Adrenal gland (tissue), 12 donors: ENCODE data around the gene FLVCR1. TPM values are rescaled to one million over a fixed set of nuclear protein-coding genes. Genes with fewer than 3 reads are reported as not detected.

Source experiments
- DNase-seq, 7 donors: peaks; one replicate each; pipeline ENCODE4 v3.0.0-alpha.2; 2019 to 2020
- H3K27ac ChIP-seq, 5 donors: fragments of 200-600 bp; sonication (generic) in 4 of 5; 1 replicate in 3 of 5; 2 replicates in 2 of 5; pipeline versions ENCODE4 v1.5.1 to v1.8.0; 2016 to 2020; ENCODE audit warnings: mild to moderate bottlenecking in 1 of 5
- H3K27me3 ChIP-seq: fragments of 200-600 bp; 2 replicates; pipeline ENCODE4 v1.8.0; 2021
- H3K36me3 ChIP-seq, 2 donors: fragments of 200-600 bp; replicated peaks in 1 of 2; 1 replicate in 1 of 2; 2 replicates in 1 of 2; pipeline versions ENCODE4 v1.5.1 to v1.8.0; 2018 to 2022
- H3K4me1 ChIP-seq, 2 donors: fragments of 200-600 bp; replicated peaks in 1 of 2; 1 replicate in 1 of 2; 2 replicates in 1 of 2; pipeline versions ENCODE4 v1.5.1 to v1.8.0; 2018 to 2021
- H3K4me3 ChIP-seq, 4 donors: fragments of 200-600 bp; sonication (generic) in 3 of 4; one replicate each; pipeline ENCODE4 v1.5.1; 2016 to 2018
- H3K9me3 ChIP-seq, 3 donors: fragments of 200-600 bp; sonication (generic) in 1 of 3; replicated peaks in 1 of 3; 1 replicate in 2 of 3; 2 replicates in 1 of 3; pipeline versions ENCODE4 v1.5.1 to v1.8.0; 2016 to 2021
- CTCF ChIP-seq, 6 experiments: fragments of 450-650 bp in 4 of 6; fragments of 200-600 bp in 2 of 6; sonication (generic) in 1 of 6; IDR thresholded peaks; 1 replicate in 5 of 6; 2 replicates in 1 of 6; pipeline versions ENCODE4 v1.5.1 to v1.8.0; 2016 to 2021; ENCODE audit warnings: antibody characterized with exemption in 6 of 6, mild to moderate bottlenecking in 2 of 6, moderate library complexity in 1 of 6
- POLR2A ChIP-seq, 2 donors: fragments of 450-650 bp; IDR thresholded peaks; one replicate each; pipeline ENCODE4 v1.6.1; 2017; ENCODE audit warnings: antibody characterized with exemption in 2 of 2, mild to moderate bottlenecking in 2 of 2, moderate library complexity in 1 of 2
- WGBS, 4 donors: extraction: QIAGEN DNeasy Blood & Tissue Kit in 2 of 4; methylation state at CpG; one replicate each; pipeline versions ENCODE4 v1.1.5 to v1.1.7; 2013 to 2017; 5-methylcytosine and 5-hydroxymethylcytosine counted together
- intact Hi-C, 2 donors: fragments of 100-400 bp; cut with DNase I; formaldehyde crosslinking; loops; one replicate each; pipeline versions ENCODE4 v1.14.1 to v1.15.0; 2022 to 2023
- polyA plus RNA-seq, 3 donors: library from polyadenylated mRNA; stranded (reverse); fragments of 200-250 nt in 2 of 3; fragments of 350-450 nt in 1 of 3; fragmentation: Illumina TruSeq in 1 of 3; extraction: RNeasy Lipid Tissue Mini Kit (QIAGEN cat#74804) in 1 of 3; gene quantifications; one replicate each; pipeline ENCODE4 v1.2.3, GENCODE V29; 2013 to 2014
- total RNA-seq, 9 donors: library from RNA; depleted of rRNA in 4 of 9; stranded (reverse); fragments of >200 nt in 4 of 9; fragments of 120-200 nt in 1 of 9; fragmentation: NEBNext Ultra II Directional in 1 of 9; extraction: Animal tissue kit (Norgen Biotek cat#: 25700) in 1 of 9; gene quantifications; one replicate each; pipeline versions ENCODE4 v1.1.0 to v1.2.4, GENCODE V29; 2013 to 2023
- donor health status: healthy with polysubstance abuse.
- donor health status: Bipolar disorder and iron deficiency.
- donor health status: DM: yes; HTN: yes; CAD: no.
- donor health status: DM: no; HTN: no; CAD: no.
- donor health status: DM: no; HTN: no; CAD: no.
- donor health status: DM: yes; HTN: yes; CAD: no.

FLVCR1 gene
- total and polyA plus RNA-seq, 12 donors = 1.7 to 34.2 (median 4.9) TPM

- Histone ChIP-seq H3K4me1 (no peaks in the 10 kb centered on the region), H3K4me3 (no peak overlapping the region), H3K9me3 (peaks cover 0 to 6% (median 0%) of the 10 kb centered on the region in 3 donors), H3K36me3 (no peaks in the 10 kb centered on the region), H3K27me3 (no peaks in the 10 kb centered on the region), H3K27ac (no peak overlapping the region)
- intact Hi-C loops = no loop called here
- TF ChIP-seq POLR2A (IDR thresholded peaks at IDR 0.05) = no peak
- no peak for TF ChIP-seq CTCF (IDR thresholded peaks at IDR 0.05)
- WGBS, 4 donors = 86 to 94% (median 89%) methylated on average over 6 of the region's 6 CpGs
- no peak for DNase-seq
Measured at GRCh38 chr1:212942679-212943392, 84.8 kb downstream of the FLVCR1 start.

- no peaks in the 10 kb centered on the region for H3K27me3 ChIP-seq
- no peak overlapping the region for H3K4me3 ChIP-seq
- 79 to 100% (median 85%) methylated on average over 2 to 4 of the region's 4 CpGs for WGBS, 4 donors
- H3K27ac ChIP-seq = no peak overlapping the region
- TF ChIP-seq POLR2A (IDR thresholded peaks at IDR 0.05) = no peak
- no peak for TF ChIP-seq CTCF (IDR thresholded peaks at IDR 0.05)
- no peak for DNase-seq
- peaks cover 0 to 6% (median 0%) of the 10 kb centered on the region in 3 donors for H3K9me3 ChIP-seq
- H3K4me1 ChIP-seq = no peaks in the 10 kb centered on the region
- intact Hi-C loops = no loop called here
- H3K36me3 ChIP-seq = no peaks in the 10 kb centered on the region
Measured at GRCh38 chr1:212943393-212943710, 85.3 kb downstream of the FLVCR1 start.

- Histone ChIP-seq H3K27me3 (no peaks in the 10 kb centered on the region), H3K4me1 (no peaks in the 10 kb centered on the region), H3K27ac (no peak overlapping the region), H3K4me3 (no peak overlapping the region), H3K9me3 (peaks cover 0 to 6% (median 0%) of the 10 kb centered on the region in 3 donors), H3K36me3 (no peaks in the 10 kb centered on the region)
- DNase-seq = no peak
- WGBS, 4 donors = 79 to 92% (median 82%) methylated on average over 4 to 6 of the region's 6 CpGs
- TF ChIP-seq CTCF (IDR thresholded peaks at IDR 0.05) (no peak), POLR2A (IDR thresholded peaks at IDR 0.05) (no peak)
- intact Hi-C loops = no loop called here
Measured at GRCh38 chr1:212944229-212944901, 86.3 kb downstream of the FLVCR1 start.

GRCh38 chr1:212945056-212945455, 87.0 kb downstream of the FLVCR1 start:
- no peak overlapping the region for H3K27ac ChIP-seq
- 81 to 89% (median 85%) methylated on average over 2 of the region's 2 CpGs for WGBS, 4 donors
- no peaks in the 10 kb centered on the region for H3K36me3 ChIP-seq
- H3K4me1 ChIP-seq = peaks cover 3% of the 10 kb centered on the region in 2 donors
- no peak for DNase-seq
- no peak overlapping the region for H3K4me3 ChIP-seq
- no peaks in the 10 kb centered on the region for H3K27me3 ChIP-seq
- TF ChIP-seq CTCF (IDR thresholded peaks at IDR 0.05) (no peak), POLR2A (IDR thresholded peaks at IDR 0.05) (no peak)
- H3K9me3 ChIP-seq = peaks cover 0 to 2% (median 0%) of the 10 kb centered on the region in 3 donors
- intact Hi-C loops = no loop called here
